ENCODE measurements around the gene RPS6KA5.

RPS6KA5 gene

DNA sequence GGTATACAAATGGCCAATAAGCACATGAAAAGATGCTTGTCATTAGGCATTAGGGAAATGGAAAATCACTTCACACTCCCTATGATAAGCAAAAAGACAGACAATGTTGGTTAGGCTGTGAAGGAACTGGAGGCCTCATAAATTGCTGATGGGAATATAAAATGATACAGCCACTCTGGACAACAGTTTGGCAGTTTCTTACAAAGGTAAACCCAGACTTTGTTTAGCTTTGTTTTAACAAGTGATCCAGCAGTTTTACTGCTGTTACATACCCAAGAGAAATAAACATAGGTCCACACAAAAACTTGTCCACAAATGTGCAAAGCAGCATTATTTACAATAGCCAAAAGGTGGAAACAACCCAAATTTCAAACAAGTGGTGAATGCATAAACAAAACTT is 5.4 kb downstream of the RPS6KA5 start:
- TF ChIP-seq CTCF (IDR thresholded peaks at IDR 0.05; ENCODE audit: low read depth, low read length) = no peak
- no peak for DNase-seq (ENCODE audit: extremely low read depth, low read depth)

GRCh38 chr14:91048676-91049075 is 11.8 kb downstream of the RPS6KA5 start:
- DNase-seq (ENCODE audit: extremely low read depth, low read depth) = no peak
- no peak for TF ChIP-seq CTCF (IDR thresholded peaks at IDR 0.05; ENCODE audit: low read depth, low read length)

GRCh38 chr14:91048265-91048664 is 12.2 kb downstream of the RPS6KA5 start:
- TF ChIP-seq CTCF (IDR thresholded peaks at IDR 0.05; ENCODE audit: low read depth, low read length) = no peak
- no peak for DNase-seq (ENCODE audit: extremely low read depth, low read depth)

GRCh38 chr14:91047174-91047753 is 13.2 kb downstream of the RPS6KA5 start:
- TF ChIP-seq CTCF (IDR thresholded peaks at IDR 0.05; ENCODE audit: low read depth, low read length) = no peak
- no peak for DNase-seq (ENCODE audit: extremely low read depth, low read depth)

DNA sequence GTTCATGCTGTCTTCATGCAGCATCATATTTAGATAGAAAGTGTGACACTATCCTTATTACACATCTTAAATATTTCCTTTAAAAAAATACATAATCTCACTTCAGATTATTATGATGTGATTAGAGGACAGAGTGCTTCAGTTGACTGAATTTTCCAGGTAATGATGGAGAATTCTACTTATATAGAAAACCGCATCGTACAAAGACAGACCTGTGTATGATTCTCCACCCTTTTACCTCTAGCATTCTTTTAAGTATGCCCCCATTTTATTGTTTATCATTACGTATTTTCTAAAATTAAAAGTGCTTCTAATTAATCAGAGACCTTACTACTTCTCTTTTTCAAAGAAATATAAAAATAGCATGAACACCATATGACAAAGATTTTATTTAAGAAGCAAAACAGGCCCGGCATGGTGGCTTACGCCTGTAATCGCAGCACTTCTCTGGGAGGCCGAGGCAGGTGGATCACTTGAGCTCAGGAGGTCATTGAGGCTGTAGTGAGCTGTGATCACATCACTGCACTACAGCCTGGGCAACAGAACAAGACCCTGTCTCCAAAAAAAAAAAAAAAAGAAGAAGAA is 13.9 kb downstream of the RPS6KA5 start:
- TF ChIP-seq CTCF (IDR thresholded peaks at IDR 0.05; ENCODE audit: low read depth, low read length) = no peak
- no peak for DNase-seq (ENCODE audit: extremely low read depth, low read depth)

- no peak for TF ChIP-seq CTCF (IDR thresholded peaks at IDR 0.05; ENCODE audit: low read depth, low read length)
- no peak for DNase-seq (ENCODE audit: extremely low read depth, low read depth)
These were observed 19.0 kb downstream of the RPS6KA5 start for GRCh38 chr14:91041450-91041849.

- DNase-seq (ENCODE audit: extremely low read depth, low read depth) = no peak
- no peak for TF ChIP-seq CTCF (IDR thresholded peaks at IDR 0.05; ENCODE audit: low read depth, low read length)
These were observed 19.9 kb downstream of the RPS6KA5 start for GRCh38 chr14:91040545-91040944.

Measured in AG09319 (cell line).